ENCODE data around the gene SDK1.
"Not testable (repeated sequence)": the region's sequence is repeated elsewhere in the genome, so short reads cannot be mapped to it uniquely, and the experiment has no call there.

Gene SDK1

DNA sequence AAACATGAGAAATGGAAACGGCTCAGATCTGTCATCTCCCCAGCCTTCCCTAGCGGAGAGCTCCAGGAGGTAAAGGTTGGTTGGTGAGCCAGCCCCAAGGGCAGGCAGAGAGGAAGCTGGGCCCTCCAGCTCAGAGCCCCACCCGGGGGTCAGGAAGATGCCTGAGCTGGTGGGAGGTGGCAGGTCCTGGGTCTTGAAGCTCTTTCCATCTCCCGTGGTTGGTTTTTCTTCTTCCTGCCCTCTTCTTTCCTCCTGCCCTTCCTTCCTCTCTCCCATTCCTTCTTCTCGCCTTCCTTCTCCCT, 996.8 kb downstream of the SDK1 start:
- Histone ChIP-seq H3K4me3 (no peak overlapping the region), H3K27ac (no peak overlapping the region)
- TF ChIP-seq, protein P1, sequence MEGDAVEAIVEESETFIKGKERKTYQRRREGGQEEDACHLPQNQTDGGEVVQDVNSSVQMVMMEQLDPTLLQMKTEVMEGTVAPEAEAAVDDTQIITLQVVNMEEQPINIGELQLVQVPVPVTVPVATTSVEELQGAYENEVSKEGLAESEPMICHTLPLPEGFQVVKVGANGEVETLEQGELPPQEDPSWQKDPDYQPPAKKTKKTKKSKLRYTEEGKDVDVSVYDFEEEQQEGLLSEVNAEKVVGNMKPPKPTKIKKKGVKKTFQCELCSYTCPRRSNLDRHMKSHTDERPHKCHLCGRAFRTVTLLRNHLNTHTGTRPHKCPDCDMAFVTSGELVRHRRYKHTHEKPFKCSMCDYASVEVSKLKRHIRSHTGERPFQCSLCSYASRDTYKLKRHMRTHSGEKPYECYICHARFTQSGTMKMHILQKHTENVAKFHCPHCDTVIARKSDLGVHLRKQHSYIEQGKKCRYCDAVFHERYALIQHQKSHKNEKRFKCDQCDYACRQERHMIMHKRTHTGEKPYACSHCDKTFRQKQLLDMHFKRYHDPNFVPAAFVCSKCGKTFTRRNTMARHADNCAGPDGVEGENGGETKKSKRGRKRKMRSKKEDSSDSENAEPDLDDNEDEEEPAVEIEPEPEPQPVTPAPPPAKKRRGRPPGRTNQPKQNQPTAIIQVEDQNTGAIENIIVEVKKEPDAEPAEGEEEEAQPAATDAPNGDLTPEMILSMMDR (IDR thresholded peaks at IDR 0.05), result no peak
- no peak for DNase-seq (ENCODE audit: low spot score)

DNA sequence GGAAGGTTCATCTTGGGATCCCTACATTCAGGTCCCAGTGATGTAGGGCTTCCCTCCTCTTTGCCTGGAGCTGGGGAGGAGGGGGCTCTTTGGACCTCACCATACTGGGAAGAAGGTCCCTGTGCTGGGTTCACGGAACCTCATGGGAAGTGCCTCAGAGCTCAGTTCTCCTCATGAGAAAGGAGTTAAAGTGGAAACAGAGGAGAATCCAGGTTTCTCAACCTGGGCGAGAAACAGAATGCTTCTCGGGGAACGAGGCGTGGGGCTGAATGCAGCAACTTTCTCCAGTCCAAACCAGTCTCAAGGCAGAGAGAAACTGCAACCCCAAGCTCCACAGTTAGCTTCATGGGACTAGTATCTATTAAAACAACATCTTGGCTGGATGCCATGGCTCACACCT, 998.4 kb downstream of the SDK1 start:
- TF ChIP-seq, protein P1 (IDR thresholded peaks at IDR 0.05), result no peak
- H3K4me3 ChIP-seq, result no peak overlapping the region
- DNase-seq (ENCODE audit: low spot score), result no peak
- no peak overlapping the region for H3K27ac ChIP-seq

- Histone ChIP-seq H3K4me3 (no peak overlapping the region), H3K27ac (no peak overlapping the region)
- no peak for DNase-seq (ENCODE audit: low spot score)
- TF ChIP-seq, protein P1 (IDR thresholded peaks at IDR 0.05), result no peak
Observed at GRCh38 chr7:4302203-4302905, 1001.3 kb downstream of the SDK1 start.

- H3K4me3 ChIP-seq, result no peak overlapping the region
- TF ChIP-seq, protein P1 (IDR thresholded peaks at IDR 0.05), result no peak
- DNase-seq (ENCODE audit: low spot score), result no peak
Observed at GRCh38 chr7:4307316-4308204, 1006.5 kb downstream of the SDK1 start.

DNA sequence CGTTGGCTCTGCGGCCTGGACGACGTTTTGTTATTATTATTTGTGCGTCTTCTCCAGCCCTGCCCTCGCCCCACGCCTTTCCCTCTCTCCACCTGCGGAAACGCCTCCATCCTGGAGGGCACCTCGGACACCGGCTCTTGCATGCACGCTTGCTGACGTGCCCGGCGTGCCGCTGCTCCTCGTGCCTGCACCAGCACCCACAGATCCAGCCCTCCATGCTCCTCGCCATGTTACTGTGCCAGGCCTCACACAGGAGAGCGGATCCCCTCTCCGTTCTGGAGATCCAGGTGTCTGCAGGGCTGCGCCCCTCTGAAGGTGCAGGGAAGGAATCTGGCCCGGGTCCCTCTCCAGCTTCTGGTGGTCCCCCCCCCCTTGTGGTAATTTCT, 1007.1 kb downstream of the SDK1 start:
- Histone ChIP-seq H3K27ac (no peak overlapping the region), H3K4me3 (no peak overlapping the region)
- TF ChIP-seq, protein P1 (IDR thresholded peaks at IDR 0.05), result no peak
- no peak for DNase-seq (ENCODE audit: low spot score)

More at GRCh38 chr7:4307316-4308204, 1006.5 kb downstream of the SDK1 start:
- no peak overlapping the region for H3K27ac ChIP-seq

GRCh38 chr7:4313911-4314310, 1012.9 kb downstream of the SDK1 start:
- not testable (repeated sequence) for H3K4me3 ChIP-seq; DNase-seq (ENCODE audit: low spot score); H3K27ac ChIP-seq

- not testable (repeated sequence) for DNase-seq (ENCODE audit: low spot score); H3K27ac ChIP-seq; H3K4me3 ChIP-seq
Observed at GRCh38 chr7:4314316-4314715, 1013.3 kb downstream of the SDK1 start.
